Gastrocnemius medialis (tissue), 4 donors: Measurements from ENCODE around the gene CNTLN.

Experiments
- POLR2A ChIP-seq, 2 donors: fragments of 450-650 bp; IDR thresholded peaks; one replicate each; pipeline ENCODE4 v1.6.1; 2017; ENCODE audit warnings: antibody characterized with exemption in 2 of 2, mild to moderate bottlenecking in 2 of 2, moderate library complexity in 2 of 2
- TF ChIP-seq, protein P1 (sequence below), 5 experiments: fragments of 450-650 bp in 3 of 5; fragments of 200-600 bp in 2 of 5; sonication (generic) in 2 of 5; IDR thresholded peaks in 4 of 5; conservative IDR thresholded peaks in 1 of 5; 1 replicate in 4 of 5; 2 replicates in 1 of 5; pipeline ENCODE4 v1.5.1; 2016 to 2019; ENCODE audit warnings: antibody characterized with exemption in 5 of 5, mild to moderate bottlenecking in 3 of 5, moderate library complexity in 3 of 5

DNA sequence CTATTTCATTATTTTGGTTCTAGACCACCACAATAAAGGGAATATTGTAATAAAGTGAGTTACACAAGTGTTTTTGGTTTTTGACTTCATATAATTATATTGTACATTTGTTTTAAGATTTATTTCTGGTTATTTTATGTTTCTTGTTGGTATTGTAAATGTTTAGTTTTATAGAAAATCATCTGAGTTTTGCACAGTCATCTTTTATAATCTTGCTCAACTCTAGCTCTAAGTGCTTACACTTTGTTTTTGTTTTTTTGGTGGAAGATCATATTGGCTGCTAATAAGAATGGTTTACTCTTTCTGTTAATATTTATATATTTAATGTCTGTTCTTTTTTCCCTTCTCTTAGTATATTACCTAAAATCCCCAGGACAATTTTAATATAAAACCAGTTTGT lies 135.0 kb downstream of the CNTLN start:
- TF ChIP-seq, protein P1, sequence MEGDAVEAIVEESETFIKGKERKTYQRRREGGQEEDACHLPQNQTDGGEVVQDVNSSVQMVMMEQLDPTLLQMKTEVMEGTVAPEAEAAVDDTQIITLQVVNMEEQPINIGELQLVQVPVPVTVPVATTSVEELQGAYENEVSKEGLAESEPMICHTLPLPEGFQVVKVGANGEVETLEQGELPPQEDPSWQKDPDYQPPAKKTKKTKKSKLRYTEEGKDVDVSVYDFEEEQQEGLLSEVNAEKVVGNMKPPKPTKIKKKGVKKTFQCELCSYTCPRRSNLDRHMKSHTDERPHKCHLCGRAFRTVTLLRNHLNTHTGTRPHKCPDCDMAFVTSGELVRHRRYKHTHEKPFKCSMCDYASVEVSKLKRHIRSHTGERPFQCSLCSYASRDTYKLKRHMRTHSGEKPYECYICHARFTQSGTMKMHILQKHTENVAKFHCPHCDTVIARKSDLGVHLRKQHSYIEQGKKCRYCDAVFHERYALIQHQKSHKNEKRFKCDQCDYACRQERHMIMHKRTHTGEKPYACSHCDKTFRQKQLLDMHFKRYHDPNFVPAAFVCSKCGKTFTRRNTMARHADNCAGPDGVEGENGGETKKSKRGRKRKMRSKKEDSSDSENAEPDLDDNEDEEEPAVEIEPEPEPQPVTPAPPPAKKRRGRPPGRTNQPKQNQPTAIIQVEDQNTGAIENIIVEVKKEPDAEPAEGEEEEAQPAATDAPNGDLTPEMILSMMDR (IDR thresholded peaks at IDR 0.05 in 4 of 5, conservative IDR thresholded peaks at IDR 0.05 in 1 of 5) = no peak
- no peak for TF ChIP-seq POLR2A (IDR thresholded peaks at IDR 0.05)
